GM19328 (cell line): ENCODE data around the gene MED13L.
"Not testable (repeated sequence)": the region's sequence is repeated elsewhere in the genome, so short reads cannot be mapped to it uniquely, and the experiment has no call there.

Source experiments
- ATAC-seq: cut with Tn5 transposase; IDR thresholded peaks from one replicate; pipeline ENCODE4 v1.9.1; 2021; ENCODE audit warnings: mild to moderate bottlenecking, moderate library complexity; ENCODE audit not compliant: unreplicated experiment

The MED13L gene

GRCh38 chr12:115988625-115989563, 288.6 kb downstream of the MED13L start:
- ATAC-seq = no peak

- ATAC-seq = no peak
Observed at GRCh38 chr12:115988212-115988611, 289.3 kb downstream of the MED13L start.

GRCh38 chr12:115984616-115985015, 292.9 kb downstream of the MED13L start:
- no peak for ATAC-seq

GRCh38 chr12:115983226-115983798, 294.2 kb downstream of the MED13L start:
- no peak for ATAC-seq

GRCh38 chr12:115980339-115980738, 297.2 kb downstream of the MED13L start:
- ATAC-seq = no peak

GRCh38 chr12:115979851-115980250, 297.6 kb downstream of the MED13L start:
- ATAC-seq = no peak

- ATAC-seq = no peak
Observed at GRCh38 chr12:115979351-115979750, 298.1 kb downstream of the MED13L start.

GRCh38 chr12:115976829-115977228, 300.7 kb downstream of the MED13L start:
- not testable (repeated sequence) for ATAC-seq

- no peak for ATAC-seq
Observed at GRCh38 chr12:115975411-115975810, 302.1 kb downstream of the MED13L start.

- no peak for ATAC-seq
Observed at GRCh38 chr12:115973968-115974724, 303.3 kb downstream of the MED13L start.

GRCh38 chr12:115973066-115973465, 304.4 kb downstream of the MED13L start:
- no peak for ATAC-seq

GRCh38 chr12:115972241-115972640, 305.3 kb downstream of the MED13L start:
- no peak for ATAC-seq

GRCh38 chr12:115968211-115968610, 309.3 kb downstream of the MED13L start:
- ATAC-seq = no peak

- ATAC-seq = no peak
Observed at GRCh38 chr12:115966376-115966775, 311.1 kb downstream of the MED13L start.

- no peak for ATAC-seq
Observed at GRCh38 chr12:115964626-115965025, 312.9 kb downstream of the MED13L start.

- no peak for ATAC-seq
Observed at GRCh38 chr12:115964214-115964613, 313.3 kb downstream of the MED13L start.

- no peak for ATAC-seq
Observed at GRCh38 chr12:115962216-115962615, 315.3 kb downstream of the MED13L start.

- no peak for ATAC-seq
Observed at GRCh38 chr12:115960868-115961802, 316.4 kb downstream of the MED13L start.

GRCh38 chr12:115957686-115958290, 319.7 kb downstream of the MED13L start:
- no peak for ATAC-seq

GRCh38 chr12:115956659-115957058, 320.8 kb downstream of the MED13L start:
- no peak for ATAC-seq
